Upper lobe of right lung (tissue), 1 donor: ENCODE data around the gene CD8B2. TPM values are rescaled to one million over a fixed set of nuclear protein-coding genes. Genes with fewer than 3 reads are reported as not detected.
A peak's percentile ranks its signal among the peaks of the same experiment; 100 is the strongest.
"Not testable (repeated sequence)": the region's sequence is repeated elsewhere in the genome, so short reads cannot be mapped to it uniquely, and the experiment has no call there.

Experiments
- ATAC-seq: fragments of 200-7000 bp; cut with Tn5 transposase; one replicate; pipeline ENCODE4 v1.9.1; 2020; ENCODE audit warnings: mild to moderate bottlenecking, moderate library complexity
- DNase-seq: peaks from one replicate; pipeline ENCODE4 v3.0.0-alpha.2; 2020
- H3K27ac ChIP-seq: fragments of 200-600 bp; one replicate; pipeline ENCODE4 v1.8.0; 2022
- H3K27me3 ChIP-seq: fragments of 200-600 bp; one replicate; pipeline ENCODE4 v1.8.0; 2022; ENCODE audit warnings: mild to moderate bottlenecking
- H3K36me3 ChIP-seq: fragments of 200-600 bp; one replicate; pipeline ENCODE4 v1.8.0; 2022
- H3K4me1 ChIP-seq: fragments of 200-600 bp; one replicate; pipeline ENCODE4 v1.8.0; 2022
- H3K4me3 ChIP-seq: fragments of 200-600 bp; one replicate; pipeline ENCODE4 v1.8.0; 2022; ENCODE audit warnings: mild to moderate bottlenecking
- H3K9me3 ChIP-seq: fragments of 200-600 bp; one replicate; pipeline ENCODE4 v1.8.0; 2022
- CTCF ChIP-seq: fragments of 200-600 bp; IDR thresholded peaks from one replicate; pipeline ENCODE4 v1.8.0; 2022; ENCODE audit warnings: antibody characterized with exemption
- intact Hi-C: fragments of 100-400 bp; cut with DNase I; formaldehyde crosslinking; loops from one replicate; pipeline ENCODE4 v1.11.0; 2022
- long read RNA-seq: library from polyadenylated mRNA; unstranded; transcript quantifications from one replicate; pipeline ENCODE4 v2.0.0, GENCODE V29; 2021
- total RNA-seq: library from RNA; stranded (reverse); fragmentation: NEBNext Ultra II Directional; extraction: Animal tissue kit (Norgen Biotek cat#: 25700); gene quantifications from one replicate; pipeline ENCODE4 v1.2.1, GENCODE V29; 2021
- donor health status: DM: no; HTN: yes; CAD: no; lungs with severe emphysema.

The CD8B2 gene
- not detected for total RNA-seq
- long read RNA-seq, result 0 reads

GRCh38 chr2:106486551-106487385 is at the start of gene CD8B2:
TSS of gene CD8B2 (plus strand) at chr2:106487364. CDS start at chr2:106487427, 63 bp downstream.
- H3K4me3 ChIP-seq, DNase-seq, H3K36me3 ChIP-seq, intact Hi-C loops, H3K27ac ChIP-seq, H3K9me3 ChIP-seq, H3K27me3 ChIP-seq, H3K4me1 ChIP-seq: not testable (repeated sequence)
- peak; percentile 12 for ATAC-seq

- H3K4me1 ChIP-seq, H3K4me3 ChIP-seq, DNase-seq, H3K36me3 ChIP-seq, H3K27me3 ChIP-seq, H3K27ac ChIP-seq, H3K9me3 ChIP-seq, intact Hi-C loops: not testable (repeated sequence)
- TF ChIP-seq CTCF, result peak; percentile 18
- ATAC-seq, result peak; percentile 63
Observed at GRCh38 chr2:106461882-106462281, 25.3 kb upstream of the CD8B2 start.

- H3K4me3 ChIP-seq, H3K27me3 ChIP-seq, intact Hi-C loops, ATAC-seq, DNase-seq, H3K4me1 ChIP-seq, H3K9me3 ChIP-seq, H3K27ac ChIP-seq, H3K36me3 ChIP-seq: not testable (repeated sequence)
Observed at GRCh38 chr2:106467516-106467915, 19.6 kb upstream of the CD8B2 start.

GRCh38 chr2:106468107-106468506 is 19.1 kb upstream of the CD8B2 start, which contains the start of gene RGPD3:
TSS of gene RGPD3 (minus strand) at chr2:106468413. CDS start at chr2:106468288, 125 bp downstream.
- H3K36me3 ChIP-seq, intact Hi-C loops, H3K27me3 ChIP-seq, DNase-seq, H3K9me3 ChIP-seq, H3K4me3 ChIP-seq, ATAC-seq, H3K4me1 ChIP-seq, H3K27ac ChIP-seq: not testable (repeated sequence)

GRCh38 chr2:106470658-106471057 is 16.5 kb upstream of the CD8B2 start:
- H3K4me3 ChIP-seq, H3K36me3 ChIP-seq, DNase-seq, H3K9me3 ChIP-seq, H3K27me3 ChIP-seq, H3K27ac ChIP-seq, H3K4me1 ChIP-seq, intact Hi-C loops: not testable (repeated sequence)
- TF ChIP-seq CTCF, result peak; percentile 41
- ATAC-seq, result peak; percentile 75

- H3K27me3 ChIP-seq, intact Hi-C loops, H3K9me3 ChIP-seq, H3K36me3 ChIP-seq, H3K4me1 ChIP-seq, H3K27ac ChIP-seq, ATAC-seq, H3K4me3 ChIP-seq, DNase-seq: not testable (repeated sequence)
Observed at GRCh38 chr2:106477647-106478046, 9.5 kb upstream of the CD8B2 start.

- H3K9me3 ChIP-seq, H3K27ac ChIP-seq, H3K4me1 ChIP-seq, H3K36me3 ChIP-seq, intact Hi-C loops, ATAC-seq, H3K4me3 ChIP-seq, H3K27me3 ChIP-seq, DNase-seq: not testable (repeated sequence)
Observed at GRCh38 chr2:106479563-106479962, 7.6 kb upstream of the CD8B2 start.

- not testable (repeated sequence) for ATAC-seq
Observed at GRCh38 chr2:106487386-106488191, 425 bp downstream of the CD8B2 start.

GRCh38 chr2:106489701-106490100 is 2.5 kb downstream of the CD8B2 start:
- intact Hi-C loops, H3K4me3 ChIP-seq: not testable (repeated sequence)

More at GRCh38 chr2:106487386-106488191, 425 bp downstream of the CD8B2 start:
- H3K36me3 ChIP-seq, H3K4me1 ChIP-seq, H3K4me3 ChIP-seq, intact Hi-C loops, DNase-seq, H3K27me3 ChIP-seq, H3K9me3 ChIP-seq, H3K27ac ChIP-seq: not testable (repeated sequence)

GRCh38 chr2:106492399-106492798 is 5.2 kb downstream of the CD8B2 start:
- H3K4me3 ChIP-seq, H3K4me1 ChIP-seq, H3K27me3 ChIP-seq, intact Hi-C loops, DNase-seq, H3K27ac ChIP-seq, H3K9me3 ChIP-seq, H3K36me3 ChIP-seq, ATAC-seq: not testable (repeated sequence)

More at GRCh38 chr2:106489701-106490100, 2.5 kb downstream of the CD8B2 start:
- not testable (repeated sequence) for H3K9me3 ChIP-seq, ATAC-seq, H3K4me1 ChIP-seq, DNase-seq, H3K27ac ChIP-seq, H3K36me3 ChIP-seq, H3K27me3 ChIP-seq

GRCh38 chr2:106492913-106493312 is 5.7 kb downstream of the CD8B2 start:
- H3K4me3 ChIP-seq, H3K27me3 ChIP-seq, intact Hi-C loops, H3K4me1 ChIP-seq, DNase-seq, H3K27ac ChIP-seq, H3K36me3 ChIP-seq, H3K9me3 ChIP-seq: not testable (repeated sequence)
- ATAC-seq, result peak; percentile 75

- intact Hi-C loops, ATAC-seq, H3K9me3 ChIP-seq: not testable (repeated sequence)
Observed at GRCh38 chr2:106498549-106498948, 11.4 kb downstream of the CD8B2 start.

More at GRCh38 chr2:106498549-106498948, 11.4 kb downstream of the CD8B2 start:
- not testable (repeated sequence) for H3K36me3 ChIP-seq, H3K4me3 ChIP-seq, DNase-seq, H3K4me1 ChIP-seq, H3K27ac ChIP-seq, H3K27me3 ChIP-seq
